T-cell (primary cell): ENCODE results near the gene MEX3C. TPM values are rescaled to one million over a fixed set of nuclear protein-coding genes. Genes with fewer than 3 reads are reported as not detected.
A peak's percentile ranks its signal among the peaks of the same experiment; 100 is the strongest.

Experiments used
- ATAC-seq, 4 experiments: fragments of 200-7000 bp in 3 of 4; fragments of 150-1000 bp in 1 of 4; cut with Tn5 transposase; replicated peaks in 1 of 4; 1 replicate in 3 of 4; 2 replicates in 1 of 4; pipeline ENCODE4 v1.10.0; 2021; ENCODE audit warnings: moderate library complexity in 3 of 4, mild to moderate bottlenecking in 2 of 4, moderate number of reproducible peaks in 1 of 4
- CTCF ChIA-PET, 2 donors: fragments of 300-600 bp; sonication (Branson Sonifier 250); formaldehyde crosslinking; loops; one replicate each; lab custom pipeline; 2022; ENCODE audit warnings: antibody characterized with exemption in 2 of 2; lab: Charles Lee
- POLR2A ChIA-PET, 2 donors: fragments of 300-600 bp; sonication (Branson Sonifier 250); formaldehyde crosslinking; loops; one replicate each; lab custom pipeline; 2022; ENCODE audit warnings: antibody characterized with exemption in 2 of 2; lab: Charles Lee
- DNase-seq, 35 experiments: peaks; one replicate each; pipeline versions ENCODE4 v3.0.0 to v3.0.0-alpha.2; 2013 to 2023
- H3K27ac ChIP-seq: one replicate; pipeline ENCODE4 v1.5.1; 2013; ENCODE audit warnings: low read length
- H3K27me3 ChIP-seq, 2 experiments: replicated peaks in 1 of 2; 1 replicate in 1 of 2; 2 replicates in 1 of 2; pipeline versions ENCODE4 v1.6.1 to v1.7.0; 2013; ENCODE audit warnings: low read length in 1 of 2, mixed read lengths in 1 of 2; ENCODE audit not compliant: control insufficient read depth in 2 of 2, insufficient read depth in 2 of 2; ENCODE audit errors: extremely low read depth in 1 of 2
- H3K36me3 ChIP-seq, 2 donors: 1 replicate in 1 of 2; 2 replicates in 1 of 2; pipeline versions ENCODE4 v1.6.1 to v1.7.0; 2013; ENCODE audit warnings: low read length in 1 of 2; ENCODE audit not compliant: control insufficient read depth in 2 of 2, insufficient read depth in 1 of 2; ENCODE audit errors: extremely low read depth in 1 of 2
- H3K4me1 ChIP-seq, 2 experiments: 1 replicate in 1 of 2; 2 replicates in 1 of 2; pipeline versions ENCODE4 v1.6.1 to v1.7.0; 2013; ENCODE audit warnings: low read length in 2 of 2, mixed read lengths in 1 of 2; ENCODE audit not compliant: insufficient read depth in 2 of 2, control insufficient read depth in 1 of 2; ENCODE audit errors: extremely low read depth in 1 of 2
- H3K4me3 ChIP-seq, 2 donors: 1 replicate in 1 of 2; 2 replicates in 1 of 2; pipeline versions ENCODE4 v1.5.1 to v1.7.0; 2013; ENCODE audit warnings: mild to moderate bottlenecking in 2 of 2, low read length in 1 of 2, moderate library complexity in 1 of 2; ENCODE audit not compliant: control insufficient read depth in 1 of 2; ENCODE audit errors: extremely low read depth in 1 of 2
- H3K9me3 ChIP-seq: 2 replicates; pipeline ENCODE4 v1.7.0; 2013
- H3K27ac Mint-ChIP-seq, 2 donors: one replicate each; pipeline ENCODE4 v1.8.0; 2020 to 2021; ENCODE audit warnings: mild to moderate bottlenecking in 2 of 2, mixed read lengths in 2 of 2
- H3K27me3 Mint-ChIP-seq, 2 donors: one replicate each; pipeline ENCODE4 v1.8.0; 2021 to 2022; ENCODE audit warnings: mixed read lengths in 2 of 2
- H3K36me3 Mint-ChIP-seq: one replicate; pipeline ENCODE4 v1.8.0; 2021; ENCODE audit warnings: mixed read lengths
- H3K4me1 Mint-ChIP-seq, 3 donors: one replicate each; pipeline ENCODE4 v1.8.0; 2020 to 2022; ENCODE audit warnings: mixed read lengths in 3 of 3, mild to moderate bottlenecking in 1 of 3
- H3K4me3 Mint-ChIP-seq, 3 donors: one replicate each; pipeline ENCODE4 v1.8.0; 2020 to 2022; ENCODE audit warnings: mild to moderate bottlenecking in 3 of 3, mixed read lengths in 3 of 3, moderate library complexity in 3 of 3
- H3K9me3 Mint-ChIP-seq, 3 donors: one replicate each; pipeline ENCODE4 v1.8.0; 2020 to 2022; ENCODE audit warnings: mixed read lengths in 3 of 3
- whole genome bisulfite sequencing: methylation state at CpG from one replicate; pipeline ENCODE4 v1.1.5; 2013; ENCODE audit warnings: missing lambda C conversion rate; ENCODE audit not compliant: insufficient coverage; 5-methylcytosine and 5-hydroxymethylcytosine counted together
- total RNA-seq, 35 experiments: library from RNA in 6 of 35; stranded (reverse) in 6 of 35; fragments of 120-200 nt in 1 of 35; gene quantifications; one replicate each; pipeline versions ENCODE4 v1.2.1 to v1.2.4 and lab custom pipeline; 2013 to 2026

The MEX3C gene
- total RNA-seq, 5 donors from 2014 or later (not counting 1 experiment from before 2014, with no cell fraction given) = 45.3 to 64.2 (median 52.0) TPM

GRCh38 chr18:51188024-51188701 is 9.3 kb downstream of the MEX3C start:
- no CpG with 5 or more reads among the region's 6 CpGs for WGBS
- Mint-ChIP-seq H3K36me3 (peaks cover 23% of the 10 kb centered on the region), H3K4me1 (peaks cover 76 to 83% (median 81%) of the 10 kb centered on the region in 3 donors), H3K27ac (peak overlapping the region; percentile 61 to 73), H3K27me3 (no peaks in the 10 kb centered on the region), H3K9me3 (no peaks in the 10 kb centered on the region), H3K4me3 (peak overlapping the region; percentile 29 to 74 (median 36))
- H3K9me3 ChIP-seq = no peaks in the 10 kb centered on the region
- ChIA-PET CTCF (interaction anchor here (0.5 to 1.9 kb wide), 3 partner anchors 10 to 36 kb away, joined by 3 to 7 read pairs (median 4); partner anchors contain the start of gene MEX3C (in 1 of the 2)), POLR2A (interaction anchor here in 1 of 2 donors (1.1 kb wide), 1 partner anchor 309 kb away, joined by 3 read pairs; the partner anchor contains the start of gene ME2)
- H3K36me3 ChIP-seq = peaks cover 5 to 11% of the 10 kb centered on the region in 2 donors
- H3K27ac ChIP-seq = no peak overlapping the region
- H3K4me1 ChIP-seq = peaks cover 34 to 36% of the 10 kb centered on the region in 2 experiments
- H3K4me3 ChIP-seq = no peak overlapping the region
- H3K27me3 ChIP-seq = no peaks in the 10 kb centered on the region
- peak in 1 of 4 experiments; percentile 57 for ATAC-seq
- no peak for DNase-seq

- POLR2A ChIA-PET = no interaction called here
- H3K9me3 Mint-ChIP-seq = no peaks in the 10 kb centered on the region
- 100% methylated on average over 1 of the region's 1 CpG for WGBS
- peaks cover 29% of the 10 kb centered on the region for H3K36me3 Mint-ChIP-seq
- peaks cover 26 to 31% of the 10 kb centered on the region in 2 experiments for H3K4me1 ChIP-seq
- no peak overlapping the region for H3K27ac Mint-ChIP-seq
- ATAC-seq (no peak), DNase-seq (no peak)
- H3K27me3 Mint-ChIP-seq = no peaks in the 10 kb centered on the region
- H3K36me3 ChIP-seq = peaks cover 5 to 11% of the 10 kb centered on the region in 2 donors
- H3K27me3 ChIP-seq = no peaks in the 10 kb centered on the region
- H3K4me3 ChIP-seq = no peak overlapping the region
- H3K9me3 ChIP-seq = no peaks in the 10 kb centered on the region
- peaks cover 67 to 82% (median 74%) of the 10 kb centered on the region in 3 donors for H3K4me1 Mint-ChIP-seq
- CTCF ChIA-PET = no interaction called here
- H3K27ac ChIP-seq = no peak overlapping the region
- no peak overlapping the region for H3K4me3 Mint-ChIP-seq
Observed at GRCh38 chr18:51185075-51185474, 12.4 kb downstream of the MEX3C start.

- peaks cover 5 to 11% of the 10 kb centered on the region in 2 donors for H3K36me3 ChIP-seq
- H3K27ac Mint-ChIP-seq = no peak overlapping the region
- no peaks in the 10 kb centered on the region for H3K27me3 ChIP-seq
- H3K27me3 Mint-ChIP-seq = no peaks in the 10 kb centered on the region
- ATAC-seq (no peak), DNase-seq (no peak)
- ChIA-PET CTCF (interaction anchor here (0.5 to 1.2 kb wide), 3 partner anchors 11 to 15 kb away, joined by 3 to 5 read pairs (median 3); no protein-coding TSS in a partner anchor), POLR2A (interaction anchor here (0.6 to 2.8 kb wide), 3 partner anchors 9 to 500 kb away, joined by 4 to 12 read pairs (median 4); no protein-coding TSS in a partner anchor)
- H3K9me3 Mint-ChIP-seq = no peaks in the 10 kb centered on the region
- no peak overlapping the region for H3K27ac ChIP-seq
- peaks cover 30% of the 10 kb centered on the region for H3K36me3 Mint-ChIP-seq
- no CpG with 5 or more reads among the region's 1 CpG for WGBS
- no peak overlapping the region for H3K4me3 Mint-ChIP-seq
- H3K4me3 ChIP-seq = no peak overlapping the region
- H3K9me3 ChIP-seq = no peaks in the 10 kb centered on the region
- peaks cover 19 to 31% of the 10 kb centered on the region in 2 experiments for H3K4me1 ChIP-seq
- H3K4me1 Mint-ChIP-seq = peaks cover 71 to 84% (median 78%) of the 10 kb centered on the region in 3 donors
Observed at GRCh38 chr18:51184091-51184457, 13.4 kb downstream of the MEX3C start.

GRCh38 chr18:51183372-51184090 is 13.9 kb downstream of the MEX3C start:
- Mint-ChIP-seq H3K4me3 (no peak overlapping the region), H3K4me1 (peaks cover 65 to 80% (median 75%) of the 10 kb centered on the region in 3 donors), H3K27ac (no peak overlapping the region), H3K27me3 (no peaks in the 10 kb centered on the region), H3K36me3 (peaks cover 30% of the 10 kb centered on the region), H3K9me3 (no peaks in the 10 kb centered on the region)
- H3K4me1 ChIP-seq = peaks cover 19 to 31% of the 10 kb centered on the region in 2 experiments
- DNase-seq = no peak
- peaks cover 5 to 11% of the 10 kb centered on the region in 2 donors for H3K36me3 ChIP-seq
- H3K27ac ChIP-seq = no peak overlapping the region
- POLR2A ChIA-PET = interaction anchor here in 1 of 2 donors (0.6 to 2.8 kb wide), 3 partner anchors 9 to 14 kb away, joined by 4 to 12 read pairs (median 8); partner anchors contain the start of gene MEX3C
- H3K4me3 ChIP-seq = no peak overlapping the region
- CTCF ChIA-PET = interaction anchor here in 1 of 2 donors (1.1 to 1.2 kb wide), 2 partner anchors 12 kb away, joined by 3 to 5 read pairs; no protein-coding TSS in a partner anchor
- WGBS = no CpG with 5 or more reads among the region's 1 CpG
- no peaks in the 10 kb centered on the region for H3K27me3 ChIP-seq
- no peak for ATAC-seq
- H3K9me3 ChIP-seq = no peaks in the 10 kb centered on the region

DNA sequence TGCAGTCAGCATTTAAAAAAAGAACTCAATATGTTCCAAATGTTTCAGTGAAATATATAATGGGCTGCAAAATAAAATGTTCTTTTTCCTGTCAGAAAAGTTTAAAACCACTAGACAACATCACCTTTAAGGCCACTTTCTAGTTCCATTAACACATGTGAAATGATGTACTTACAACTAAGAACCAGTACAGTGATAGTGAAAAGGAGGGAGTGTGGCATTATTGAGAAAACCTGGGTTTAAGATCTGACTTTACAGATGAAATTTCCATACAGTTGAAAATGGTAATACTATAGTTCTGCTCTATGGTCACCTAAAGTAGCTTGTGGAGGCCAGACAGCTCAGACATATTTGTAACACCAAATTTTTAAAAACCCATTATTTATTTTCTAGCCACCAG is 14.7 kb downstream of the MEX3C start:
- Mint-ChIP-seq H3K27ac (no peak overlapping the region), H3K27me3 (no peaks in the 10 kb centered on the region), H3K36me3 (peaks cover 30% of the 10 kb centered on the region), H3K4me3 (no peak overlapping the region), H3K4me1 (peaks cover 58 to 78% (median 73%) of the 10 kb centered on the region in 3 donors), H3K9me3 (no peaks in the 10 kb centered on the region)
- Histone ChIP-seq H3K9me3 (no peaks in the 10 kb centered on the region), H3K4me3 (no peak overlapping the region), H3K27ac (no peak overlapping the region), H3K4me1 (peaks cover 13 to 27% of the 10 kb centered on the region in 2 experiments), H3K27me3 (no peaks in the 10 kb centered on the region), H3K36me3 (peaks cover 5 to 11% of the 10 kb centered on the region in 2 donors)
- ChIA-PET POLR2A (interaction anchor here in 1 of 2 donors (0.6 to 2.8 kb wide), 3 partner anchors 10 to 15 kb away, joined by 4 to 12 read pairs (median 8); partner anchors contain the start of gene MEX3C), CTCF (no interaction called here)
- ATAC-seq (no peak), DNase-seq (no peak)
